Measurements from ENCODE around the gene DHX8.

The DHX8 gene

GRCh38 chr17:43560461-43561427, 77.0 kb downstream of the DHX8 start:
- Histone ChIP-seq H3K9ac (ENCODE audit: low read depth, low read length) (no peak overlapping the region), H3K27me3 (ENCODE audit: insufficient read depth, low read length, poor library complexity) (peaks cover 16% of the 10 kb centered on the region), H3K4me2 (ENCODE audit: insufficient read depth, low read length) (no peak overlapping the region), H4K20me1 (ENCODE audit: insufficient read depth, low read length) (no peaks in the 10 kb centered on the region), H2AFZ (ENCODE audit: low read depth, low read length) (no peak overlapping the region), H3K4me1 (ENCODE audit: insufficient read depth, low read length) (no peaks in the 10 kb centered on the region), H3K27ac (ENCODE audit: low read length) (no peak overlapping the region; the same call in 1 of the 2 replicates), H3K79me2 (ENCODE audit: insufficient read depth, low read length) (no peaks in the 10 kb centered on the region), H3K36me3 (ENCODE audit: insufficient read depth, low read length) (no peaks in the 10 kb centered on the region), H3K9me3 (ENCODE audit: insufficient read depth, low read length, severe bottlenecking) (no peaks in the 10 kb centered on the region), H3K4me3 (ENCODE audit: low read depth in 1 of 2, low read length in 2 of 2) (no peak overlapping the region)
- ATAC-seq (ENCODE audit: insufficient read depth, low read depth) (no peak), DNase-seq (no peak)
- TF ChIP-seq, protein P1, sequence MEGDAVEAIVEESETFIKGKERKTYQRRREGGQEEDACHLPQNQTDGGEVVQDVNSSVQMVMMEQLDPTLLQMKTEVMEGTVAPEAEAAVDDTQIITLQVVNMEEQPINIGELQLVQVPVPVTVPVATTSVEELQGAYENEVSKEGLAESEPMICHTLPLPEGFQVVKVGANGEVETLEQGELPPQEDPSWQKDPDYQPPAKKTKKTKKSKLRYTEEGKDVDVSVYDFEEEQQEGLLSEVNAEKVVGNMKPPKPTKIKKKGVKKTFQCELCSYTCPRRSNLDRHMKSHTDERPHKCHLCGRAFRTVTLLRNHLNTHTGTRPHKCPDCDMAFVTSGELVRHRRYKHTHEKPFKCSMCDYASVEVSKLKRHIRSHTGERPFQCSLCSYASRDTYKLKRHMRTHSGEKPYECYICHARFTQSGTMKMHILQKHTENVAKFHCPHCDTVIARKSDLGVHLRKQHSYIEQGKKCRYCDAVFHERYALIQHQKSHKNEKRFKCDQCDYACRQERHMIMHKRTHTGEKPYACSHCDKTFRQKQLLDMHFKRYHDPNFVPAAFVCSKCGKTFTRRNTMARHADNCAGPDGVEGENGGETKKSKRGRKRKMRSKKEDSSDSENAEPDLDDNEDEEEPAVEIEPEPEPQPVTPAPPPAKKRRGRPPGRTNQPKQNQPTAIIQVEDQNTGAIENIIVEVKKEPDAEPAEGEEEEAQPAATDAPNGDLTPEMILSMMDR (IDR thresholded peaks at IDR 0.05; ENCODE audit: borderline replicate concordance, extremely low read depth, low read length, poor library complexity, severe bottlenecking) = no peak

DNA sequence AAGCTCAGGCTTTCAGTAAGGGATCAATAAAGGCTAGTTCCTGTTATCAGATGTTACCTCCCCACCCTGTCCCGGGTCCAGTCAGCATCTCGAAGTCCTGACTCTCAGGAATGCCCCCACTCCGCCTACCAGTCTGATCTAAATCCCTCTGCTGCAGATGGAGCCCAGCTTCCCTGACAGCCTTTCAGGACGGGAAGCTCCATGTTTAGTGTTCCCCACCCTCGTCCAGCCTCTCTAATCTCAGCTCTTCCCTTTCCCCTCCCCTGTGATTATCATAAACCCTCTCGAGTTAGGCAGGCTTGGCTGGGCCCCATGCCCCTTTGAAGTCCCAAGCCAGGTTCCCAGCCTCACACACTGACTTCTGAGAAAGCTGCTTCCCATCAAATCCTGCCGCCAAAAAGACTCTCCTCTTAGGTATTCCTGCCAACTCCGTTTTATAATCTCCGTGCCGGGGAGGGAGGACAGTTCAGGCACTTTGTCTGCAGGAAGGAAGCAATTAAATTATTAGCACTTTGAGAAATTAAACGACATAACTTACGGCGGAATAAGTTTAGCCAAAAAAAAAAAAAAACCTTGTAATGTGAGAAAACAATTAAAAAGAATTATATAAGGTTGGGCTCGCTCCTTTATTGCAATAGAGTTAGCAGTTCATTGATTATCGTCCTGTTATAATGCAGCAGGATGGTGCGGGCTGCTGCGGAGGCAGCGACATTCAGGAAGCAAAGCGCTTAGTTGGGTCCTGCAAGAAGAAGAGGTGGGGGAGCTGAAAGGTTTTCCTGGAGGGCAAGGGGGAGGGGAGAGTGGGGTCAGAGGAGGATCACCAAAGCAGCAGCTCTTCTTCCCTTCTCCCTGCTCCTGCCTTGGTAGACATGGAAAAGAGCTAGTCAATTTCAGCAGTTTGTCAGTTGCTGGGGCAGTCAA, 79.2 kb downstream of the DHX8 start:
- no peak overlapping the region for H3K9ac ChIP-seq (ENCODE audit: low read depth, low read length)
- H4K20me1 ChIP-seq (ENCODE audit: insufficient read depth, low read length) = no peaks in the 10 kb centered on the region
- H2AFZ ChIP-seq (ENCODE audit: low read depth, low read length) = no peak overlapping the region
- H3K36me3 ChIP-seq (ENCODE audit: insufficient read depth, low read length) = no peaks in the 10 kb centered on the region
- no peak overlapping the region for H3K27ac ChIP-seq (ENCODE audit: low read length)
- no peak for TF ChIP-seq EZH2 (IDR thresholded peaks at IDR 0.05; ENCODE audit: borderline replicate concordance, low read depth, low read length, severe bottlenecking)
- TF ChIP-seq, protein P1 (IDR thresholded peaks at IDR 0.05; ENCODE audit: borderline replicate concordance, extremely low read depth, low read length, poor library complexity, severe bottlenecking) = no peak
- no peak for DNase-seq
- ATAC-seq (ENCODE audit: insufficient read depth, low read depth) = no peak
- H3K4me1 ChIP-seq (ENCODE audit: insufficient read depth, low read length) = no peaks in the 10 kb centered on the region
- no peaks in the 10 kb centered on the region for H3K79me2 ChIP-seq (ENCODE audit: insufficient read depth, low read length)
- H3K4me2 ChIP-seq (ENCODE audit: insufficient read depth, low read length) = no peak overlapping the region
- no peak overlapping the region for H3K4me3 ChIP-seq (ENCODE audit: low read depth in 1 of 2, low read length in 2 of 2)
- no peaks in the 10 kb centered on the region for H3K9me3 ChIP-seq (ENCODE audit: insufficient read depth, low read length, severe bottlenecking)
- H3K27me3 ChIP-seq (ENCODE audit: insufficient read depth, low read length, poor library complexity) = peaks cover 16% of the 10 kb centered on the region

GRCh38 chr17:43563600-43564594, 80.1 kb downstream of the DHX8 start:
- H3K27ac ChIP-seq (ENCODE audit: low read length) = no peak overlapping the region
- no peaks in the 10 kb centered on the region for H3K36me3 ChIP-seq (ENCODE audit: insufficient read depth, low read length)
- H3K9ac ChIP-seq (ENCODE audit: low read depth, low read length) = no peak overlapping the region
- TF ChIP-seq, protein P1 (IDR thresholded peaks at IDR 0.05; ENCODE audit: borderline replicate concordance, extremely low read depth, low read length, poor library complexity, severe bottlenecking) = no peak
- no peak for TF ChIP-seq EZH2 (IDR thresholded peaks at IDR 0.05; ENCODE audit: borderline replicate concordance, low read depth, low read length, severe bottlenecking)
- H3K4me1 ChIP-seq (ENCODE audit: insufficient read depth, low read length) = no peaks in the 10 kb centered on the region
- peaks cover 16% of the 10 kb centered on the region for H3K27me3 ChIP-seq (ENCODE audit: insufficient read depth, low read length, poor library complexity)
- H2AFZ ChIP-seq (ENCODE audit: low read depth, low read length) = no peak overlapping the region
- DNase-seq (no peak), ATAC-seq (ENCODE audit: insufficient read depth, low read depth) (no peak)
- no peaks in the 10 kb centered on the region for H3K79me2 ChIP-seq (ENCODE audit: insufficient read depth, low read length)
- no peaks in the 10 kb centered on the region for H4K20me1 ChIP-seq (ENCODE audit: insufficient read depth, low read length)
- H3K9me3 ChIP-seq (ENCODE audit: insufficient read depth, low read length, severe bottlenecking) = no peaks in the 10 kb centered on the region
- H3K4me3 ChIP-seq (ENCODE audit: low read depth in 1 of 2, low read length in 2 of 2) = no peak overlapping the region
- H3K4me2 ChIP-seq (ENCODE audit: insufficient read depth, low read length) = no peak overlapping the region

All from DND-41 (cell line).